Activated naive CD4-positive, alpha-beta T cell treated with anti-CD3 and anti-CD28 coated beads, Interleukin-2, amount 50 U/mL, for 24 hours (primary cell): ENCODE data around the gene RPL15.
"Not testable (repeated sequence)": the region's sequence is repeated elsewhere in the genome, so short reads cannot be mapped to it uniquely, and the experiment has no call there.

Experiments used
- H3K27ac Mint-ChIP-seq: one replicate; pipeline ENCODE4 v1.8.0; 2021; ENCODE audit warnings: mild to moderate bottlenecking, mixed read lengths
- H3K27me3 Mint-ChIP-seq: one replicate; pipeline ENCODE4 v1.8.0; 2021; ENCODE audit warnings: mixed read lengths
- H3K36me3 Mint-ChIP-seq: one replicate; pipeline ENCODE4 v1.8.0; 2021; ENCODE audit warnings: mixed read lengths
- H3K4me1 Mint-ChIP-seq: one replicate; pipeline ENCODE4 v1.8.0; 2021; ENCODE audit warnings: mixed read lengths
- H3K4me3 Mint-ChIP-seq: one replicate; pipeline ENCODE4 v1.8.0; 2021; ENCODE audit warnings: mild to moderate bottlenecking, mixed read lengths
- H3K9me3 Mint-ChIP-seq: one replicate; pipeline ENCODE4 v1.8.0; 2021; ENCODE audit warnings: mixed read lengths

The RPL15 gene

GRCh38 chr3:23881993-23882392, 34.9 kb upstream of the RPL15 start:
- H3K36me3 Mint-ChIP-seq, H3K9me3 Mint-ChIP-seq, H3K27me3 Mint-ChIP-seq, H3K4me3 Mint-ChIP-seq: not testable (repeated sequence)
- H3K27ac Mint-ChIP-seq: peak overlapping the region; percentile 62
- peaks cover 43% of the 10 kb centered on the region for H3K4me1 Mint-ChIP-seq

- Mint-ChIP-seq H3K27me3 (no peaks in the 10 kb centered on the region), H3K9me3 (no peaks in the 10 kb centered on the region), H3K4me3 (no peak overlapping the region), H3K36me3 (peaks cover 3% of the 10 kb centered on the region), H3K27ac (no peak overlapping the region), H3K4me1 (peaks cover 39% of the 10 kb centered on the region)
These were observed 34.4 kb upstream of the RPL15 start for GRCh38 chr3:23882487-23882918.

- no peaks in the 10 kb centered on the region for H3K27me3 Mint-ChIP-seq
- H3K9me3 Mint-ChIP-seq: no peaks in the 10 kb centered on the region
- no peaks in the 10 kb centered on the region for H3K36me3 Mint-ChIP-seq
- peaks cover 24% of the 10 kb centered on the region for H3K4me1 Mint-ChIP-seq
- no peak overlapping the region for H3K27ac Mint-ChIP-seq
- H3K4me3 Mint-ChIP-seq: no peak overlapping the region
These were observed 32.5 kb upstream of the RPL15 start for GRCh38 chr3:23884481-23884880.

- Mint-ChIP-seq H3K27me3 (no peaks in the 10 kb centered on the region), H3K4me1 (peaks cover 21% of the 10 kb centered on the region), H3K36me3 (no peaks in the 10 kb centered on the region), H3K4me3 (no peak overlapping the region), H3K27ac (no peak overlapping the region), H3K9me3 (no peaks in the 10 kb centered on the region)
These were observed 31.7 kb upstream of the RPL15 start for GRCh38 chr3:23885210-23885609.

GRCh38 chr3:23886311-23886710, 30.6 kb upstream of the RPL15 start:
- no peak overlapping the region for H3K4me3 Mint-ChIP-seq
- H3K9me3 Mint-ChIP-seq: no peaks in the 10 kb centered on the region
- peak overlapping the region; percentile 49 for H3K27ac Mint-ChIP-seq
- peaks cover 10% of the 10 kb centered on the region for H3K4me1 Mint-ChIP-seq
- no peaks in the 10 kb centered on the region for H3K27me3 Mint-ChIP-seq
- no peaks in the 10 kb centered on the region for H3K36me3 Mint-ChIP-seq

GRCh38 chr3:23888617-23889228, 28.2 kb upstream of the RPL15 start:
- H3K27ac Mint-ChIP-seq: no peak overlapping the region
- H3K27me3 Mint-ChIP-seq: no peaks in the 10 kb centered on the region
- no peaks in the 10 kb centered on the region for H3K36me3 Mint-ChIP-seq
- H3K4me1 Mint-ChIP-seq: peaks cover 4% of the 10 kb centered on the region
- H3K9me3 Mint-ChIP-seq: no peaks in the 10 kb centered on the region
- H3K4me3 Mint-ChIP-seq: no peak overlapping the region

- Mint-ChIP-seq H3K36me3 (no peaks in the 10 kb centered on the region), H3K27me3 (no peaks in the 10 kb centered on the region), H3K4me3 (no peak overlapping the region), H3K9me3 (no peaks in the 10 kb centered on the region), H3K27ac (no peak overlapping the region), H3K4me1 (peaks cover 4% of the 10 kb centered on the region)
These were observed 27.5 kb upstream of the RPL15 start for GRCh38 chr3:23889386-23889785.

- H3K27me3 Mint-ChIP-seq: no peaks in the 10 kb centered on the region
- H3K36me3 Mint-ChIP-seq: no peaks in the 10 kb centered on the region
- peaks cover 4% of the 10 kb centered on the region for H3K4me1 Mint-ChIP-seq
- H3K27ac Mint-ChIP-seq: no peak overlapping the region
- no peak overlapping the region for H3K4me3 Mint-ChIP-seq
- no peaks in the 10 kb centered on the region for H3K9me3 Mint-ChIP-seq
These were observed 27.0 kb upstream of the RPL15 start for GRCh38 chr3:23889950-23890349.

GRCh38 chr3:23894254-23895061, 22.5 kb upstream of the RPL15 start:
- H3K9me3 Mint-ChIP-seq: no peaks in the 10 kb centered on the region
- H3K36me3 Mint-ChIP-seq: peaks cover 14% of the 10 kb centered on the region
- H3K4me1 Mint-ChIP-seq: peaks cover 3% of the 10 kb centered on the region
- no peak overlapping the region for H3K4me3 Mint-ChIP-seq
- H3K27ac Mint-ChIP-seq: peak overlapping the region; percentile 18
- no peaks in the 10 kb centered on the region for H3K27me3 Mint-ChIP-seq

- Mint-ChIP-seq H3K4me1 (peaks cover 3% of the 10 kb centered on the region), H3K27me3 (no peaks in the 10 kb centered on the region), H3K27ac (peak overlapping the region; percentile 39), H3K9me3 (no peaks in the 10 kb centered on the region), H3K36me3 (peaks cover 14% of the 10 kb centered on the region), H3K4me3 (no peak overlapping the region)
These were observed 21.8 kb upstream of the RPL15 start for GRCh38 chr3:23895181-23895580.

- Mint-ChIP-seq H3K27ac (no peak overlapping the region), H3K4me1 (no peaks in the 10 kb centered on the region), H3K9me3 (no peaks in the 10 kb centered on the region), H3K36me3 (peaks cover 30% of the 10 kb centered on the region), H3K27me3 (no peaks in the 10 kb centered on the region), H3K4me3 (no peak overlapping the region)
These were observed 16.2 kb upstream of the RPL15 start for GRCh38 chr3:23900744-23901143.

GRCh38 chr3:23904545-23904944, 12.4 kb upstream of the RPL15 start:
- Mint-ChIP-seq H3K4me1 (no peaks in the 10 kb centered on the region), H3K4me3 (no peak overlapping the region), H3K9me3 (no peaks in the 10 kb centered on the region), H3K27ac (no peak overlapping the region), H3K36me3 (peaks cover 21% of the 10 kb centered on the region), H3K27me3 (no peaks in the 10 kb centered on the region)

- no peaks in the 10 kb centered on the region for H3K9me3 Mint-ChIP-seq
- peaks cover 15% of the 10 kb centered on the region for H3K36me3 Mint-ChIP-seq
- no peaks in the 10 kb centered on the region for H3K27me3 Mint-ChIP-seq
- H3K4me3 Mint-ChIP-seq: no peak overlapping the region
- H3K4me1 Mint-ChIP-seq: peaks cover 9% of the 10 kb centered on the region
- no peak overlapping the region for H3K27ac Mint-ChIP-seq
These were observed 7.6 kb upstream of the RPL15 start for GRCh38 chr3:23909341-23909740.

GRCh38 chr3:23911397-23911796, 5.5 kb upstream of the RPL15 start:
- H3K4me1 Mint-ChIP-seq: peaks cover 26% of the 10 kb centered on the region
- H3K9me3 Mint-ChIP-seq: no peaks in the 10 kb centered on the region
- no peak overlapping the region for H3K4me3 Mint-ChIP-seq
- H3K27ac Mint-ChIP-seq: no peak overlapping the region
- peaks cover 7% of the 10 kb centered on the region for H3K36me3 Mint-ChIP-seq
- no peaks in the 10 kb centered on the region for H3K27me3 Mint-ChIP-seq

- H3K9me3 Mint-ChIP-seq, H3K27ac Mint-ChIP-seq, H3K27me3 Mint-ChIP-seq, H3K4me3 Mint-ChIP-seq: not testable (repeated sequence)
- Mint-ChIP-seq H3K36me3 (peaks cover 11% of the 10 kb centered on the region), H3K4me1 (peaks cover 26% of the 10 kb centered on the region)
These were observed 4.6 kb upstream of the RPL15 start for GRCh38 chr3:23912335-23912734.

GRCh38 chr3:23913182-23913581, 3.8 kb upstream of the RPL15 start:
- H3K9me3 Mint-ChIP-seq: no peaks in the 10 kb centered on the region
- peaks cover 18% of the 10 kb centered on the region for H3K36me3 Mint-ChIP-seq
- H3K4me3 Mint-ChIP-seq: no peak overlapping the region
- no peak overlapping the region for H3K27ac Mint-ChIP-seq
- peaks cover 26% of the 10 kb centered on the region for H3K4me1 Mint-ChIP-seq
- no peaks in the 10 kb centered on the region for H3K27me3 Mint-ChIP-seq
